ENCODE results near the gene FYCO1.

The FYCO1 gene

DNA sequence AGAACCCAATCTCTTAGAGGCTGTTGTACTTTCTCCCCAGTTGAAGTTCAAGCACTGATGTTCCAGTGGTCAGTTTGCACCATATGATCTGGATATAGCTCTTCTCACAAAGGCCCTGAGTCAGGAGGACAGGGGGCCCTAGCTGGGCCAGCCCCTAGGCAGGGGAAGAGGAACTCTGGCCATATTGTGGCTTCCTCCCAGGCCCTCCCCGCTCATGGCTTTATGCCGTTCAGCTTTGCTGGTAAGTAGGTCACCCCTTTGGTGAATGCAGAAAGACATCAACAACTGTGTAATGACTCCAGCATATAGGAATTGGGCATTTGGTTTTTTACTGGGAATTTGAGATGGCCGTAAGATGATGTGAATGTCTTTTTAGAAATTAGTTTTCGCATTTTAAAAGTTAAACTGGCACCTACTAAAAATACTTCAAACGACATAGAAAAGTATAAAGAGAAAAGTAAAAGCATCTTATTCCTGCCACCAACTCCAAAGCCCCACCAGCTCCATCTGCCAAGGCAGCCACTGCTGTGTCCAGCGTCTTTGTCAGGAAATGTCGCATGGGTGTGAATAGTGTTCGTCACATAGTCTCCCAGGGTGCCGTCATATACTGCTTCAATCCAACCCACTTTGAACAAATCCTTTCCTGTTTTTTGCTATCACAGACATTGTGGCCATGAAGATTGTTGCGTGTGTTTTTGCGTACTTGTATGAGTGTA, 84.0 kb downstream of the FYCO1 start:
- no peak overlapping the region for H3K27ac ChIP-seq
- no peak for TF ChIP-seq ZFX (IDR thresholded peaks at IDR 0.05; ENCODE audit: borderline replicate concordance)
- TF ChIP-seq, protein P1, sequence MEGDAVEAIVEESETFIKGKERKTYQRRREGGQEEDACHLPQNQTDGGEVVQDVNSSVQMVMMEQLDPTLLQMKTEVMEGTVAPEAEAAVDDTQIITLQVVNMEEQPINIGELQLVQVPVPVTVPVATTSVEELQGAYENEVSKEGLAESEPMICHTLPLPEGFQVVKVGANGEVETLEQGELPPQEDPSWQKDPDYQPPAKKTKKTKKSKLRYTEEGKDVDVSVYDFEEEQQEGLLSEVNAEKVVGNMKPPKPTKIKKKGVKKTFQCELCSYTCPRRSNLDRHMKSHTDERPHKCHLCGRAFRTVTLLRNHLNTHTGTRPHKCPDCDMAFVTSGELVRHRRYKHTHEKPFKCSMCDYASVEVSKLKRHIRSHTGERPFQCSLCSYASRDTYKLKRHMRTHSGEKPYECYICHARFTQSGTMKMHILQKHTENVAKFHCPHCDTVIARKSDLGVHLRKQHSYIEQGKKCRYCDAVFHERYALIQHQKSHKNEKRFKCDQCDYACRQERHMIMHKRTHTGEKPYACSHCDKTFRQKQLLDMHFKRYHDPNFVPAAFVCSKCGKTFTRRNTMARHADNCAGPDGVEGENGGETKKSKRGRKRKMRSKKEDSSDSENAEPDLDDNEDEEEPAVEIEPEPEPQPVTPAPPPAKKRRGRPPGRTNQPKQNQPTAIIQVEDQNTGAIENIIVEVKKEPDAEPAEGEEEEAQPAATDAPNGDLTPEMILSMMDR (IDR thresholded peaks at IDR 0.05), result no peak

GRCh38 chr3:45910892-45911291, 84.7 kb downstream of the FYCO1 start:
- H3K27ac ChIP-seq, result no peak overlapping the region
- TF ChIP-seq ZFX (IDR thresholded peaks at IDR 0.05; ENCODE audit: borderline replicate concordance), result no peak
- TF ChIP-seq, protein P1 (IDR thresholded peaks at IDR 0.05), result no peak

DNA sequence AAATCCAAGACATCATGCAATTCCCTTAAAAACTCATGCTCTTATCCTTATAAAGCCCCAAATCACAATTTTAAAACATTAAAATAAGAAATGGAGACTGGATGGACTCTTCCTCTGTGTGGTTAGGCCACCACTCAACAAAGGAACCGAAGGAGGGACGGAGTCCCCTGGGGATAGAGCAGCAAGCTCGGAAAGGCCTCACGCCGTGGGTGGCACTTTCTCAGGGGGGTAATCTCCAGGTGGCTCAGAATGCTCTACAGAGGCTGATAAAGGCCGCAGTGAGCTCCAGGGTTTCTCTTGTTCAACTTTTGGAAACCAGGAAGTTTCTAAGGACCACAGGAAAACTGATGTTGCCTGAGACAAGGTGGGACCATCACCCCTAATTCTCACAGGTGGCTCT, 86.1 kb downstream of the FYCO1 start:
- no peak for TF ChIP-seq ZFX (IDR thresholded peaks at IDR 0.05; ENCODE audit: borderline replicate concordance)
- TF ChIP-seq, protein P1 (IDR thresholded peaks at IDR 0.05), result no peak
- H3K27ac ChIP-seq, result no peak overlapping the region

DNA sequence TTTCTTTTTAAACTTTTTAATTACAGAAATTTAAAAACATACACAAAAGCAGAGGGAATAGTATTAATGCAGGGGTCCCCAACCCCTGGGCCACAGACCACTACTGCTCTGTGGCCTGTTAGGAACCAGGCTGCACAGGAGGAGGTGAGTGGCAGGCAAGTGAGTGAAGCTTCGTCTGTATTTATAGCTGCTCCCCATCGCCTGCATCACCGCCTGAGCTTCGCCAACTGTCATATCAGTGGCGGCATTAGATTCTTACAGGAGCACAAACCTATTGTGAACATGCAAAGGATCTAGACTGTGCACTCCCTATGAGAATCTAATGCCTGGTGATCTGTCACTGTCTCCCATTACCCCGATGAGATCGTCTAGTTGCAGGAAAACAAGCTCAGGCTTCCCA, 86.9 kb downstream of the FYCO1 start:
- TF ChIP-seq ZFX (IDR thresholded peaks at IDR 0.05; ENCODE audit: borderline replicate concordance), result no peak
- TF ChIP-seq, protein P1 (IDR thresholded peaks at IDR 0.05), result no peak

GRCh38 chr3:45907769-45908705, 87.6 kb downstream of the FYCO1 start:
- TF ChIP-seq, protein P1 (IDR thresholded peaks at IDR 0.05), result no peak
- no peak for TF ChIP-seq ZFX (IDR thresholded peaks at IDR 0.05; ENCODE audit: borderline replicate concordance)
- no peak overlapping the region for H3K27ac ChIP-seq

More for the DNA sequence above, 86.9 kb downstream of the FYCO1 start:
- no peak overlapping the region for H3K27ac ChIP-seq

DNA sequence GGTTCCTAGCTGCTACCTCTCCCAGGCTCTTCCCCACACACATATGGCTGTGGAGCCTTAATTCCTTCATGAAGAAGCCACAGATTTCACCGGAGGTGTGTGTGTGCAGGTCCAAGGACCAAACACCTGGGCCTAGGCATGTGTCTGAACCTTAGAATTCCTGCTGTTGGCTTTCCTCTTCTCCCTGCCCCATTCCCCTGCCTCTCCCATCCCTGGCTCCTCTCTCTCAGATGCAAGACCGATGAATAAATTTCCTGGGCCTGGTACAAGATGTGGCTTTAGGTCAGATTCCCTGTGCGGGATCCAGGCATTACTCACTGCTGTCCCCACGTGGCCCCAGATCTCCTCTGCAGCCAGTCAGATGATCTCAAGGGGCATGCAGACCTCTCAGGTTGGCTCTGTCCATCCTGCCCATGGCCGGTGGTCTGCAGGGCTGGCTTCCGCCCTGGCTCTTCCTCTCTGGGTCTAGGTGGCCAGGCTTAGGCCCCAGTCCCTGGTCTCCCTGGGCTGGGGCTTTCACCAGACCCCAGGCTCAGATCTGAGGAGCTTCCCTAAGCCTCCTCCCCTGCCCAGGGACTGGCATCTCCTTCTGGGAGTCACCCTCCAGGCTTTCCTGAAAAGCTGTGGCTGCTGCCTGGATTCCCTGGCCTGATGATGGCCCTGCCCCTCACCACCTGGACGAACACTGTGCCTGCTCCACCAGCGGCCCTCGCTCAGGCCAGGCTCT, 88.8 kb downstream of the FYCO1 start:
- TF ChIP-seq, protein P1 (IDR thresholded peaks at IDR 0.05), result peak; percentile 45
- no peak for TF ChIP-seq ZFX (IDR thresholded peaks at IDR 0.05; ENCODE audit: borderline replicate concordance)
- no peak overlapping the region for H3K27ac ChIP-seq

Data from 22Rv1 (cell line).